Vagina (tissue), 2 donors: ENCODE data around the gene GABRG1. TPM values are rescaled to one million over a fixed set of nuclear protein-coding genes. Genes with fewer than 3 reads are reported as not detected.

Experiments used
- DNase-seq, 2 donors: peaks; one replicate each; pipeline ENCODE4 v3.0.0-alpha.2; 2017; ENCODE audit errors: extremely low spot score in 2 of 2
- H3K27ac ChIP-seq: fragments of 200-600 bp; sonication (generic); one replicate; pipeline ENCODE4 v1.5.1; 2019
- H3K27me3 ChIP-seq: fragments of 200-600 bp; sonication (generic); one replicate; pipeline ENCODE4 v1.5.1; 2019
- H3K36me3 ChIP-seq, 2 donors: fragments of 200-600 bp; sonication (generic); one replicate each; pipeline ENCODE4 v1.5.1; 2017 to 2019
- H3K4me1 ChIP-seq: fragments of 200-600 bp; sonication (generic); one replicate; pipeline ENCODE4 v1.5.1; 2019
- H3K4me3 ChIP-seq, 2 donors: fragments of 200-600 bp; sonication (generic); 1 replicate in 1 of 2; 2 replicates in 1 of 2; pipeline ENCODE4 v1.5.1; 2016 to 2019
- H3K9me3 ChIP-seq: fragments of 200-600 bp; sonication (generic); one replicate; pipeline ENCODE4 v1.5.1; 2019
- POLR2A ChIP-seq, 2 donors: fragments of 450-650 bp; IDR thresholded peaks; one replicate each; pipeline ENCODE4 v1.6.1; 2017; ENCODE audit warnings: antibody characterized with exemption in 2 of 2, mild to moderate bottlenecking in 2 of 2, moderate library complexity in 2 of 2
- POLR2AphosphoS5 ChIP-seq, 2 donors: sonication (generic); formaldehyde crosslinking; IDR thresholded peaks; one replicate each; pipeline ENCODE4 v1.9.0; 2017; ENCODE audit warnings: antibody characterized with exemption in 2 of 2, mild to moderate bottlenecking in 2 of 2, low read depth in 1 of 2; ENCODE audit not compliant: insufficient read depth in 1 of 2
- intact Hi-C: fragments of 100-400 bp; cut with DNase I; formaldehyde crosslinking; loops from one replicate; pipeline ENCODE4 v1.15.1; 2023
- total RNA-seq: library from RNA; depleted of rRNA; stranded (reverse); fragments of >200 nt; gene quantifications from one replicate; pipeline ENCODE4 v1.2.3, GENCODE V29; 2016
- TF ChIP-seq, protein P1 (sequence below), 3 experiments: fragments of 450-650 bp in 2 of 3; fragments of 200-600 bp in 1 of 3; sonication (generic) in 1 of 3; IDR thresholded peaks; one replicate each; pipeline ENCODE4 v1.5.1; 2017 to 2019; ENCODE audit warnings: antibody characterized with exemption in 3 of 3, mild to moderate bottlenecking in 2 of 3, moderate library complexity in 2 of 3

GABRG1 gene
- total RNA-seq = not detected

DNA sequence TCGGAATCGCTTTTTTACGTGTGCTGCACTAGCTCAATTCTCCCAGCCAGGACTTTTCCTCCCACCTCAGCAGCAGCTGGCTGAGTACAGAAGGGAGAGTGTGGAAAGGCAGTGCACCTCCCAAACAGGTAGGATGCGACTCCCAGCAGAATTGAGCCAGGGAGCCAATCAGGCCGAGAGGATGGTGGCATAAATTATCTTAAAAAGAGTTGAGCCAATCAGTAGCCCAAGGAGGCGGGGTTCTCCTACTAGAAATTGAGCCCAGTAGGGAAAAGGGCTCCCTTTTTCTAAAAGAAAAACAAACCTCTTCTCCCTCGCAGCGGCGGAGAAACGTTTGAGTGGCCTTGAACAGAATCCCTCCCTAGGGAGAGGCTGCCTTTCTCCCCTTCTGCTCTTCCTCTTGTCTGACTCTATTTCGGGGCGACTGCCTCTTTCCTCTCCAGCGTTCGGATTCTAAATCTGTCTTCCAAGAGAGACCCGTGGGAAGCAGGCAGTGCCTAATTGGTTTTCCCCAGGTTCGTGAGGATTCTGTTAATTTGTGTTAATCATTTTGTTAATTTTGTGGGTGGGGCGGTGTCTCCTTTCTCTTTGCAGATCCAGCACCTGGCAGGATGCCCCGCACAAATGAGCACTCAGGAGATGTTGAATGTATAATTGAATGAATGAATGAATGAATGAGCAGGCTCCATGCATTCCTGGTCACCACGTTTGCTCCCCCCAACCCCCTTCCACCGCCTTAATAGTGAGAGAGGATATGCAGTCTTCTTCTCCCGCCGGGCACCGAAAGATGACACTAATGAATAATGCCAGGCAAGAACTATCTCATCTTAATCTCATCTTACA is at the start of gene GABRG1:
GABRG1 (minus strand) TSS at position 142 of the 843 bp plus-strand sequence; CDS start at position 1, 141 bp downstream.
- TF ChIP-seq, protein P1, sequence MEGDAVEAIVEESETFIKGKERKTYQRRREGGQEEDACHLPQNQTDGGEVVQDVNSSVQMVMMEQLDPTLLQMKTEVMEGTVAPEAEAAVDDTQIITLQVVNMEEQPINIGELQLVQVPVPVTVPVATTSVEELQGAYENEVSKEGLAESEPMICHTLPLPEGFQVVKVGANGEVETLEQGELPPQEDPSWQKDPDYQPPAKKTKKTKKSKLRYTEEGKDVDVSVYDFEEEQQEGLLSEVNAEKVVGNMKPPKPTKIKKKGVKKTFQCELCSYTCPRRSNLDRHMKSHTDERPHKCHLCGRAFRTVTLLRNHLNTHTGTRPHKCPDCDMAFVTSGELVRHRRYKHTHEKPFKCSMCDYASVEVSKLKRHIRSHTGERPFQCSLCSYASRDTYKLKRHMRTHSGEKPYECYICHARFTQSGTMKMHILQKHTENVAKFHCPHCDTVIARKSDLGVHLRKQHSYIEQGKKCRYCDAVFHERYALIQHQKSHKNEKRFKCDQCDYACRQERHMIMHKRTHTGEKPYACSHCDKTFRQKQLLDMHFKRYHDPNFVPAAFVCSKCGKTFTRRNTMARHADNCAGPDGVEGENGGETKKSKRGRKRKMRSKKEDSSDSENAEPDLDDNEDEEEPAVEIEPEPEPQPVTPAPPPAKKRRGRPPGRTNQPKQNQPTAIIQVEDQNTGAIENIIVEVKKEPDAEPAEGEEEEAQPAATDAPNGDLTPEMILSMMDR (IDR thresholded peaks at IDR 0.05) = no peak
- TF ChIP-seq POLR2AphosphoS5 (IDR thresholded peaks at IDR 0.05; ENCODE audit: insufficient read depth in 1 of 2, low read depth in 1 of 2) = no peak
- Histone ChIP-seq H3K9me3 (no peaks in the 10 kb centered on the region), H3K4me3 (no peak within 1 kb of the TSS), H3K4me1 (no peaks in the 10 kb centered on the region), H3K36me3 (no peaks in the 10 kb centered on the region), H3K27me3 (no peaks in the 10 kb centered on the region), H3K27ac (no peak within 1 kb of the TSS)
- intact Hi-C loops = no loop called here
- no peak for DNase-seq

DNA sequence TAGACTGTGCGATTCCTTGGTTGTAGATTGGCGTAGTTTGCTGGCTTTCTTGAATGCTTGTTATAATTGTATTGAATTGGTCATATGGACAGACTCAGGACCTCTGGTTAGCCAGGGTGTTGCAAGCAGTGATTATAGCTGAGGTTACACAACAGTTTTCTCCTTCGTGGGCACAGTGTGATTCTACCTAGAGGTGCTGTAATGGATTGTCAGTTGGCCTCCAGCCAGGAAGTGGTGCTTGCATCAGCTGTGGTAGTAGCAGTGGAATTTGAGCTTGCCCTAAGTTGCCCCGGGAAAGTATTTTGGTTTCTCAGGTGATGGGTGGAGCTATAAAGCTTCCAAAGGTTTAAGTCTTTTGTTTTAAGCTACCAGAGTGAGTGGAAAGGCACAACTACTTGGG is 23.1 kb upstream of the GABRG1 start:
- no peak for DNase-seq
- H3K36me3 ChIP-seq = no peaks in the 10 kb centered on the region
- no peak overlapping the region for H3K4me3 ChIP-seq
- H3K4me1 ChIP-seq = no peaks in the 10 kb centered on the region
- H3K9me3 ChIP-seq = no peaks in the 10 kb centered on the region
- no peaks in the 10 kb centered on the region for H3K27me3 ChIP-seq
- TF ChIP-seq POLR2AphosphoS5 (IDR thresholded peaks at IDR 0.05; ENCODE audit: insufficient read depth in 1 of 2, low read depth in 1 of 2) (no peak), POLR2A (IDR thresholded peaks at IDR 0.05) (no peak)
- TF ChIP-seq, protein P1 (IDR thresholded peaks at IDR 0.05) = no peak
- intact Hi-C loops = no loop called here
- H3K27ac ChIP-seq = no peak overlapping the region

DNA sequence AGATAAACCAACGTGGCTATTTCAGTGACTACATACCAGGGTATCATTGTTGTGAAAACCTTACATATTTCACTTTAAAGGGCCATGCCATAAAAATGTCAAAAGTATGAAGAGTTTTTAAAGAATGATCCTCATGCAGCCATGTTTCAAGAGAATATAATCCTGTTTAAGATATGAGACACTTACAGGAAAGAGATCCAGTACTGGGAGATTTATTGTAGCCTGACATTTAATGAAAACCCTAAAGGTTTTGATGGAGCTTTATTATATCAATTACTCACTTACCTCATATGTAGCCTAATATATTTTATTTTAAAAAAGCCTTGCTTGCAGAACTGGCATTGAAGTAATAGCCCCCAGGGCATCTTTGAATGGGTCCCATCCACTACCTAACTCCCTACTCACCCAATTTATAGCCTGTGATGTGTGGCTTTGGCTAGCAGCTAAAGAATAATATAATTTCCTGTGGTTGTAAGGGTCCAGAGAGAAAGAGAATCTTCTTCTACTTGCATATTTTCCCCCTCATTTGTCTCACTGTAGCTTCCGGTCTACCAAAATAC is 7.7 kb upstream of the GABRG1 start:
- TF ChIP-seq POLR2AphosphoS5 (IDR thresholded peaks at IDR 0.05; ENCODE audit: insufficient read depth in 1 of 2, low read depth in 1 of 2) (no peak), POLR2A (IDR thresholded peaks at IDR 0.05) (no peak)
- TF ChIP-seq, protein P1 (IDR thresholded peaks at IDR 0.05) = no peak
- intact Hi-C loops = no loop called here
- Histone ChIP-seq H3K4me1 (no peaks in the 10 kb centered on the region), H3K4me3 (no peak overlapping the region), H3K27ac (no peak overlapping the region), H3K9me3 (no peaks in the 10 kb centered on the region), H3K36me3 (no peaks in the 10 kb centered on the region), H3K27me3 (no peaks in the 10 kb centered on the region)
- no peak for DNase-seq

DNA sequence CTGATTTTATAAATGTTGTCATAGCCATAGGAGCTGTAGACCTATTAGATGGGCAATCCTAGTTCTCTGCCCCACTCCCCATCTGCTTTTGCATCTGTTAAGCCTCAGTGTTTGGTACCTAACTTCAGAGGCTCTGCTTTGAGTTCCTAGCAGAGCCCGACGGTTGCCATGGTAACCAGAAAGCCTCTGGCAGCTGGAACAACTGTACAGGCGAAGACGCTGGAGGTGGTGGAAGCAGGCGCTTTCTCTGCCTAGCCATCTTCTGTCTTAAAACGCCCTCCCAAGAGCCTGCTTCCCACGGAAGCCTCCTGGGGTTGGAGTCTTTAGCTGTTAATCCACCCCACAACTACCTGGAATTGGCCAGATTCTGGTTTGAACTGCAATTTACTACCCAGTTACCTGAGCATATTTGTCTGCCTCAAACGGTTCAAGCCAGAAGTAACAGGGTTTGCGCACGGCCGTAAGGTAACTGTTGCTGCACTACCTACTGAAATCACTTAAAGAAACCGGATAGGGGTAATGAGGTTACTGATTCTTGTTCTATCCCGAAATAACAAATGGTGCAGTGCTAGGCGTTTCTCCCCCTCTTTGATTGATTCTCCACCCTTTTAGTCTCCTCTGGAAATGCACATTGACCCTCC is 1.0 kb upstream of the GABRG1 start:
- no peak overlapping the region for H3K27ac ChIP-seq
- intact Hi-C loops = no loop called here
- H3K36me3 ChIP-seq = no peaks in the 10 kb centered on the region
- TF ChIP-seq POLR2A (IDR thresholded peaks at IDR 0.05) (no peak), POLR2AphosphoS5 (IDR thresholded peaks at IDR 0.05; ENCODE audit: insufficient read depth in 1 of 2, low read depth in 1 of 2) (no peak)
- TF ChIP-seq, protein P1 (IDR thresholded peaks at IDR 0.05) = no peak
- no peaks in the 10 kb centered on the region for H3K9me3 ChIP-seq
- H3K4me1 ChIP-seq = no peaks in the 10 kb centered on the region
- no peaks in the 10 kb centered on the region for H3K27me3 ChIP-seq
- no peak overlapping the region for H3K4me3 ChIP-seq
- DNase-seq = no peak
